GM18873 (cell line): ENCODE data around the gene LHB.
A peak's percentile ranks its signal among the peaks of the same experiment; 100 is the strongest.

Experiments
- ATAC-seq: cut with Tn5 transposase; IDR thresholded peaks from one replicate; pipeline ENCODE4 v1.9.1; 2021; ENCODE audit warnings: mild to moderate bottlenecking, moderate library complexity, moderate number of reproducible peaks; ENCODE audit not compliant: unreplicated experiment, low FRiP score

Gene LHB

DNA sequence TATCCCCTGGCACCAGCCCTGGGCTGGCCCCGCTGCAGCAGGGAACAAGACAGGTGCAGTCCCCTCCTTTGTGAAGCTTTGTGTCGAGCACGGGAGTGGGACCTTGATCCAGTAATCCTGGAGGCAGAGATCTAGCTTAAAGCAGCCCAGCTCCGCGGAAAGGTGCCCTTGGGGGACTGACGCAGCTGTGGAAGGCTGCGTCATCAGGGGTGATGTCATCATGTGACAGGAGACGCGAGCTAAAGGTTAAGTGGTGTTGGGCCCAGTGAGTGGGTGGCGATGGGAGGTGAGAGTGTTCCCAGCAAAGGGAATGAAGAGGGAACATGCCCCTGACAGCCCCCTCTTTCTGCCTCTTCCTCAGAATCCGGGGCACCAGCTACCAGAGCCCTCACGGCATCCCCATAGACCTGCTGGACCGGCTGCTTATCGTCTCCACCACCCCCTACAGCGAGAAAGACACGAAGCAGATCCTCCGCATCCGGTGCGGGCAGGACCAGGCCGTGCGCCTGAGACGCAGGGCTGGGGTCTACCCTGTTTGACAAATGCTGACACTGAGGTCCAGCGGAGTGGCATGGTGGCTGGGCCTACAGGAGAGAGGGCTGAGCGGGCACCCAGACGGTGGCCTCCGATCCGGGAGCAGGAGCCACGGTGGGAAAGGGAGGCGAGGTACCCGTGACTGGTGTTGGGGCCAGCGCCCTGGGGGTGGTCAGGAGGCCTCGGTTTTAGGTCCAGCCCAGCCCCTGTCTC lies 2.6 kb downstream of the LHB start:
- no peak for ATAC-seq

DNA sequence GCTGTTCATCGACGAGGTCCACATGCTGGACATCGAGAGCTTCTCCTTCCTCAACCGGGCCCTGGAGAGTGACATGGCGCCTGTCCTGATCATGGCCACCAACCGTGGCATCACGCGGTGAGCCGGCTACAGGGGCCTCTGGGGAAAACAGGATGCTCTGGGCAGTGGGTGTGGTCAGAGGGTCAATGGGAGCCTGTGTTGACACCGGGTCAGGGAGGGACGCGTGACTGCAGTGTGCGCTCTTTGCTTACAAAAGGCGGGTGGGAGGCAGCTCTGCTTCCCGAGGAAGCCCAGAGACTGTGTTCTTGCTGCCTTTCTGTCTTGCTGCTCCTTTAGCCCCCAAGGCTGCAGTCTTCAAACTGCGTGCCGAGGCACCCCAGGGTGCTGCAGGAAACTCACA lies 5.7 kb downstream of the LHB start:
- ATAC-seq: no peak

- no peak for ATAC-seq
Measured at GRCh38 chr19:49010453-49010852, 6.4 kb downstream of the LHB start.

GRCh38 chr19:49009828-49010227 lies 7.1 kb downstream of the LHB start:
- no peak for ATAC-seq

DNA sequence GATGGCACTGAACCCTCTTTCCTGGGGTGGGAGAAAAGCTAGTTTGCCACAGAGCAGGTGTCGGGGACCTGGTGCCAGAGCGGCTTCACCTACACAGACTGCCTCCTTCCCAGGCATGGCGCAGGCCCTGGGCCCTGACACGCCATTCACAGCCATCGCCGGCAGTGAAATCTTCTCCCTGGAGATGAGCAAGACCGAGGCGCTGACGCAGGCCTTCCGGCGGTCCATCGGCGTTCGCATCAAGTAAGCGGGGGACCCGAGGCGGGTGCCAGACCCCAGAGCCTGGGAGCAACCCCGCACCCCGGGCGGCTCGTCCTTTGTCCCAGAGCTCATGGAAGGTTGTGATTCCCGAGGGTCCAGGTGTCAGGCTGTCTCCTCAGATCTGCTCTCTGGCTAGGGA lies 10.0 kb downstream of the LHB start:
- no peak for ATAC-seq

GRCh38 chr19:49004964-49005614 lies 11.8 kb downstream of the LHB start:
- ATAC-seq: no peak

GRCh38 chr19:49004133-49004532 lies 12.8 kb downstream of the LHB start:
- ATAC-seq: no peak

DNA sequence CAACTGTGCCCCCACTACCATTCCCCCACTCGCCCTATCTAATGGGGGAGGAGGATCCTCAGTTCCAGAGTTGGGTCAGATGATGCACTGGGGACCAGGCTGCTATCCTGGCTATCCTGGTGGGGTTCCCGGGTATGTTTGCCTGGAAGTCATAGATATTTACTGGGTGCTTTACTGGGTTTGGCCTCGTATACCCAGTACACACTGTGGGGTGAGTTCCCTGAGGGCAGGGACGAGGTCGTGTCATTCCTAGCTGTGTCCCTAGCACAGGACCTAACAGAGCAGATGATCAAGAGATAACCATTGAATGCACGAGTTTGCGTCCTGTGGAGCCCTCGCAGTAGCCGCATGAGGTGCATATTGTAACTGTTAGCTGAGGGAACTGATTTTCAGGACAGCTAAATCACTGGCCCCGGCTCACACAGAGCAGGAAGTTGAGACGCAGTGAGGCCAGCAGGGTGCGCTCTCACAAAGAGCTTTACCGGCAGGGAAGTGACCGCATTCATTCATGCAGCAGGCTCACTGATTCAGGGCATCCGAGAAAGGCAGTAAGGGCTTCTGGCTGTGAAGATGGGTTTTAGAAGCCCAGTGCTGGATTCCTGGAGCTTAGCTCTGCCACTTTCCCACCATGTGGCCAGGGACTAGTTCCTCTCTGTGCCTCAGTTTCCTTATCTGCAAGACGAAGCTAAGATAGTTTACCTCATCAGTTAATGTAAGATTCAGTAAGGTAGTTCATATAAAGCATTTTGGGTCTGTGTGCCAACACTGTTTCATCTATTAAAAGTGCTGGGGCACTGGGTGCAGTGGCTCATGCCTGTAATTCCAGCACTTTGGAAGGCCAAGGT lies 17.2 kb downstream of the LHB start:
- peak; percentile 49 for ATAC-seq

DNA sequence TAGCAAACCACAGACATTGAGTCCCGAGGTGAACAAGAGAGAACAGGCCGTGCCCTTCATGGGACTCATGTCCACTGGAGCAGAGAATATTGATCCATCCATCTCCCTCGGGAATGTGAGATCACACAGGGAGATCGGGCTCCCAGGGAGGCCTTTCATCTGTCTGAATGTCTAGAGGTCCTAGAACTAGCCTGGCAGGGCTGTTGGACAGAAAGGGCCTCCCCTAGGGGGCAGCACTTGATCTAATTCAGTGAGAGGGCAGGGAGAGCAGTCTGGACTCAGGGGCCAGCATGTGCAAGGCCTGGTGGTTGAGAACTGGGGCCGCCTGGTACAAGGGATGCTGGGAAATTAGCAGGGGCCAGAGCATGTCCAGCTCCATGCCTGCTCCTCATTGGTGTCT lies 18.9 kb downstream of the LHB start:
- no peak for ATAC-seq

GRCh38 chr19:48994035-48994386 lies 22.9 kb downstream of the LHB start:
- no peak for ATAC-seq

- ATAC-seq: peak; percentile 75
Measured at GRCh38 chr19:48993175-48994034, 23.5 kb downstream of the LHB start, which contains the start of the genes GYS1 and RUVBL2. GYS1 (minus strand) TSS chr19:48993309; CDS start chr19:48993112, 197 bp downstream. RUVBL2 (plus strand) TSS chr19:48993887; CDS start chr19:48993912, 25 bp downstream.

- ATAC-seq: no peak
Measured at GRCh38 chr19:48992581-48993174, 24.2 kb downstream of the LHB start.

DNA sequence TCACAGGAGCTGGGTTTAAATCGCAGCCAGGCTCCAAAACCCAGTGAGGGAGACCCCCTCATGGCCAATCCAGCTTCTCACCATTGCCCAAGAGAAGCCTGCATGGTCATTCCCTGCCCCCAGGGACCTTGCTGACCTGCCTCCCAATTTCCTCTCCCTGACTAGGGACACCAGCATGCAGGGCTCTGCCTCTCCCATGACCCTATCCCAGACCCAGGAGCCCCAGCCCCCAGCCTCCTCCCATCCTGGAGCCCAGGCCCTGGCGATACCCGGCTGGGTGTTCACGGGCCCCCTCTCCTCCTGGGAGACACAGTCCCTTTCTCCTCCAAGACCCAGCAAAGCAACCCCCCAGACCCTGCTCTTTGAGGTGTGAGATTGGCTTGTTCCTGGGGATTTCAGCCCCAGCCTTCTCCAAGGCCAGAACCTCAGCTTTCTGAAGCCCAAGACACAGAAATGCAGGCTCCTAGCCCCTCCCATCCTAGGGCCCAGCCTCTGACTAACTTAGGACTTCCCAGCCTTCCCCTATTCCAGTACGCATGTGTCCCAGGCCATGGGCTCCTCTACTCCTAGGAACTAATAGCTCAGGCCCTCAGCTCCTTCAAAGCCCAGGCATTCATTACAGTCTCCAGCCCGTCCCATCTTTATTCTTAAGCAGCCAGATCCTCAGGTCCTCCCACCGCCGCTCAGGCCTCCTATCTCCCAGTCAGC lies 24.9 kb downstream of the LHB start:
- ATAC-seq: no peak

DNA sequence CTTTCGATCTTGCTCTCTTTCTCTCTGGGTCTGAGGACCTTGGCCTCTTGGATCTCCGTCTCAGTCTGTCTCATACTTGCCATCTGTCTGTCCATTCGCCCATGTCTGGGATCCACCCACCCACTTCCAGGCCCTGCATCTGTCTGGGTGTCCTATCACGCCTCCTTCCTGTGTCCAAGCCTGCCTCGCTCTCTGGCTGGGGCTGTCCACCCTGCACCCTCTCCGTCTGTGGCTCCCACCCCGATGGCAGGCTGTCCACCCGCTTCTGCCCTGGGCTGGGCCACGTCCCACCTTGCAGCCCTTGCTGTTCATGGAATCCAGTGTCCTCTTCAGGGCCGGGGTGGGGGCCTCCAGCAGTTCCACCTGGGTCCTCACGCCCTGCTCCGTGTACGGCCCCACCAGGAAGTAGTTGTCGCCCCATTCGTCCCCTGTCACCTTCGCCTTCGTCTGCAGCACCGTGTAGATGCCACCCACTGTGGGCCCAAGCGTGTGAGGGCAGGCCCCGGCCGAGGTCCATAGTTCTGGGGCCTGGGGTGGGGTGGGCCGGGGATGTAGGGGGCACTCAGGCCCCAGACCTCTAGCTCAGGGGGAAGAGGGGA lies 25.8 kb downstream of the LHB start:
- ATAC-seq: no peak

- no peak for ATAC-seq
Measured at GRCh38 chr19:48990400-48990799, 26.5 kb downstream of the LHB start.

DNA sequence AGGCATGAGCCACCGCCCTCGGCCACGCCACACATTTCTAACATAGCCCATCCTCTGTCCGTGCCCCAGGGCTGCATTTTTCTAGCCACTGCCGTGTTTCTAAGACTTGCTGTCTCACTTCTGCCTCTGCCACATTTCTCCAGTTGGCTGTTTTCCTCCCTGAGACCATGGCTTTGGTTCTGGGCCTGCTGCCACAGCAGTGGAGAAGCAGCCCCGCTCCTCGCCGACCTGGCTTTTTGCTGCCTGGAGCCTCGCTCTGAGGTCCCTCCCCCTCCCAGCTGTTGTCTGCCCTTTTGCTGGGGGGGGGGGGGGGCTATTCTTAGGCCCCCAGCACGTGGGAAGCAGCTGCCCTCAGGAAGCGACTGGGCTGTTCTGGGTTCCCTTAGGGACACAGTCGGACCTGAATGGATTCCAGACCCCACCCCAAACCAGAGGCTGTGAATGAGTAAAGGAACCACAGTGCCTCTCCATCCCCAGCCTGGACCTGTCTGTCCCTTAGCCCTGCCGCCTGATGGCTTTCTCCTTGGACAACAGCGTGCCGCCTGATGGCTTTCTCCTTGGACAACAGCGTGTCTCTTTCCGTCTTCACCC lies 27.1 kb downstream of the LHB start:
- ATAC-seq: no peak

- ATAC-seq: no peak
Measured at GRCh38 chr19:48988860-48989259, 28.0 kb downstream of the LHB start.

DNA sequence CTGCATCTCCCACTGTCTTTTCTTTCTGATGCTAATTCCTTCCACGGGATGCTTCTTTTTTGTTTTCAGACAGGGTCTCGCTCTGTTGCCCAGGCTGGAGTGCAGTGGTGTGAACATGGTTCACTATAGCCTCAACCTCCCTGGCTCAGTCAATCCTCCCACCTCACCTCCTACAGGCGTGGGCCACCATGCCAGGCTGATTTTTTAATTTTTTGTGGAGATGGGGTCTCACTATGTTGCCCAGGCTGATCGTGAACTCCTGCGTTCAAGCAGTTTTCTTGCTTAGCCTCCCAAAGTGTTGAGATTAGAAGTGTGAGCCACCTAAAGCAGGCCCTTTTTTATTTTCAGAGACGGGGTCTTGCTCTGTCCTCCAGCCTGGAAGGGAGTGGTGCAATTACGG lies 28.6 kb downstream of the LHB start:
- ATAC-seq: no peak

GRCh38 chr19:48987323-48987722 lies 29.6 kb downstream of the LHB start:
- no peak for ATAC-seq
